HG03460 (cell line): Measurements from ENCODE around the gene MAGI2.

Source experiments
- ATAC-seq: cut with Tn5 transposase; IDR thresholded peaks from one replicate; pipeline ENCODE4 v1.9.1; 2021; ENCODE audit not compliant: unreplicated experiment

Gene MAGI2

GRCh38 chr7:78760620-78761355 is 692.7 kb downstream of the MAGI2 start:
- ATAC-seq, result no peak

DNA sequence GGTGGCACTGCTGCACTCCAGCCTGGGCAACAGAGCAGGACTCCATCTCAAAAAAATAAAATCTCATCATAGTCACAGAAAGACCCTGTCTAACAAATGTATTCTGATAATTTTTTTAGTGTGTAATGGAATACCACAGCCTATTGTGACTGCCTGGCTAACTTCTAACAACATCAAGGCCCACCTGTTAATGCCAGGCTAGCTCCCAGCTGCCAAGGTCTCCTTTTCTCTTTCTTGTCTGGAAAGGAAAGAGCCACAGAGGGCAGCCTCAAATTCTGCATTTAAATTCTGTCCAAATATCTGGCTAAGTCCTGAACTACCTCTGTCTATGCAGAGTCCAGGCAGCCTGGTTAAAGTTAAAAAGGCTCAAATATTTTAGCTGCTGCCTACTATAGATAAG is 700.9 kb downstream of the MAGI2 start:
- ATAC-seq, result no peak

- ATAC-seq, result no peak
These were observed 702.2 kb downstream of the MAGI2 start for GRCh38 chr7:78751253-78751652.

GRCh38 chr7:78749052-78749746 is 704.3 kb downstream of the MAGI2 start:
- ATAC-seq, result no peak

DNA sequence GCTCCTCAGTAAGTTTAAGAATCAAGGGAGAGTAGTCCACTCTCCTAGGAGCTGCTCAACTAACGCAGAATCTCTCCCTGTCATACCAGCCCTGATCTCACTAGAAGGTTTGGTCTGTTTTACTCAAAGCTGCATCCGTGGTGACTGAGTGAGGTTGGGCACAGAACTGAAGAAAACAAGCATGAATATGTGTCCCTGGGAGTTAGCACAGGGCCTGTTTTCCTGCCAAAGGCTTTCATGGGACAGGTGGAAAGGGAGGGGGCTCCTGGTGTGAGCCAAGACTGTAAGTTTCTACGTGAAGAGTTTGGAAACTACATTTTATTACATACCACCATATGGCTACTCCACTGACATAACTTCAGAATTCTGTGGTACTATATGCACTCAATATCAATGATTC is 705.9 kb downstream of the MAGI2 start:
- ATAC-seq, result no peak

GRCh38 chr7:78746301-78746700 is 707.2 kb downstream of the MAGI2 start:
- ATAC-seq, result no peak

DNA sequence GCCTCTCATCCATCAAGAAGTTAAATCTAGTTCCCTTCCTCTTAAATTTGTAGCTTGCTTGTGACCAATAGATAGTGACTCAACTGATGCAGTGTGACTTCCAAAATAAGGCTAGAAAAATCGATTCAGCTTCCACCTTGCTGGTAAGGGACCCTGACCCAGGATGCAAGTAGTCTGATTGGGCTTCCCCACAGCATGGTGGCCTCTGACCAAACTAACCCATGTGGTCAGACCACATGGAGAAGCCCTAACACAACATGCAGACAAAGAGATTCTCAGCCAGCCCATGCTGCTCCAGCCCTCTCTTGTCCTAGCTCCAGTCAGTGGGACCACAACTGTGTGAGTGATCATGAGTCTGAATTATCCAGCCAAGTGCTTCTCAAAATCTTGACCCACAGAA is 710.8 kb downstream of the MAGI2 start:
- ATAC-seq, result no peak

DNA sequence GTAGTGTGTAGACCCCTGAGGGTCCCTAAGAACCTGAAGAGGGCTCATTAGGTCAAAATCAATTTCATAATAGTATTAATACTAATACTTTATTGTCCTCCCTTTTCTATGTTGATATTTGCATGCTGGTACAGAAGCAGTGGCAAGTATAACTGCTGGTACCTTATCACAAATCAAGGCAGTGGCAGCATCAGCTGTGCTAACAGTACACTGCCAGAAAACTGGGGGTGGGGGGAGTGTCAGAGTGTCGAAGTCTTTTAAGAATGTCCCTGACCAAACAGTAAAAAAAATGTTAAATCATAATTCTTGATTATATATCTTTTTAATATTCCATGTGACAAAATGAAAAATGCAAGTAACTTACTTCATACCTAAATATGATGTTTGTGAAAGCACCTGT is 716.9 kb downstream of the MAGI2 start:
- ATAC-seq, result no peak

DNA sequence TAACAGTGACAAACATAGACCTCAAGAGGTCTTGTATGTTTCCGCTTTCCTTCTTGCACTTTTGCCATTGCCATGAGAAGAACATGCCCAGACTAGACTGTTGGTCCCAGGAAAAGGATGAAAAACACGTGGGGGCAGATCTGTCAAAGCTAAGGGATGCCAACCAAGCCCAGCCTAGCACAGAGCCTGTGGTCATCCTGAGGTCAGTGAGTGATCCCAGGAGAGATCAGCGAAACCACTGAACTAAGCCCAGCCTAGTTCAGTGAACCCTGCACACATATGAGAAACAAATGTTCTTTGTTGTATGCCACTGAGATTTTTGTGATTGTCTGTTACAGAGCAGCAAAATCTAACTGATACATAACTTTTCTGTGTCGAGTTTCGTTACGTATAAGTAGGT is 718.8 kb downstream of the MAGI2 start:
- no peak for ATAC-seq

GRCh38 chr7:78720066-78720465 is 733.4 kb downstream of the MAGI2 start:
- no peak for ATAC-seq

- ATAC-seq, result no peak
These were observed 735.3 kb downstream of the MAGI2 start for GRCh38 chr7:78718212-78718611.

GRCh38 chr7:78716876-78717275 is 736.6 kb downstream of the MAGI2 start:
- no peak for ATAC-seq

DNA sequence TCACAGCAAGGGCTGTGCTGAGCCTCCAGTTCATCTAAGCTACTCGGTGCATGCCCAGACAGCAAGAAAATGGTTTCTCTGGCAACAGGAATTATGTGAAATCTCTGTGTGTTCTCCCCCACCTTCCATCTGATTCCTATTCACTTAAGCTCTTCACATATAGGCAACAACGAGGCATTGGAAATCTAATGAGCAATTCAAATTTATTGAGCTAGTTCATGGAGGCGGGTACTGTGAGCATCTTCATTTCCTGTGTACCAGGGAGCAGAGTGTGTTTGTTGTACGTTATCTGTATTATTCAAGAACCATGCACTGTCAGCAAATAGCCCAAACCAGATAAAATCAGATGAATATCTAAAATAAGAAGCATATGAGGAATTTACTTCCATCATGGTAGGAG is 739.1 kb downstream of the MAGI2 start:
- no peak for ATAC-seq

- no peak for ATAC-seq
These were observed 741.4 kb downstream of the MAGI2 start for GRCh38 chr7:78712111-78712510.

DNA sequence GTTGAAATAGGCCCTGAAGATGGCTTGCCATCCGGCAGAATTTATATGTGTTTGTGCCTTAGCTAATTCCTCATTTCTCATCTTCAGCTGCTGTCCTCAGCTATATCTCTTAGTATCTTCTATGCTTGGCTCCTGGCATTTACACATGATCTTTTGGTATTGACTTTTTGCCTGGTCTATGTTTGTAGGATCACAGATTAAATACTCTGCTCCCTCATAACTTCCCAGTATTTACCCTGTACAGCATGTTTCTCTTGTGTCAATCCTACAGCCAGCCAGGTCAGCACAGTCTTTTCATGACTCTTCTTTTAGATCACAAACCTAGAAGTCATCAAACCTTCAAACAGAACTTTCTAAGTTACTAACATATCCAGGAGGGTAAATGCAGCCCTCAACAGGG is 743.8 kb downstream of the MAGI2 start:
- ATAC-seq, result no peak

- no peak for ATAC-seq
These were observed 749.0 kb downstream of the MAGI2 start for GRCh38 chr7:78704504-78704903.

- no peak for ATAC-seq
These were observed 750.1 kb downstream of the MAGI2 start for GRCh38 chr7:78703391-78703790.

GRCh38 chr7:78702770-78703169 is 750.7 kb downstream of the MAGI2 start:
- ATAC-seq, result no peak

GRCh38 chr7:78695826-78696225 is 757.6 kb downstream of the MAGI2 start:
- ATAC-seq, result no peak

DNA sequence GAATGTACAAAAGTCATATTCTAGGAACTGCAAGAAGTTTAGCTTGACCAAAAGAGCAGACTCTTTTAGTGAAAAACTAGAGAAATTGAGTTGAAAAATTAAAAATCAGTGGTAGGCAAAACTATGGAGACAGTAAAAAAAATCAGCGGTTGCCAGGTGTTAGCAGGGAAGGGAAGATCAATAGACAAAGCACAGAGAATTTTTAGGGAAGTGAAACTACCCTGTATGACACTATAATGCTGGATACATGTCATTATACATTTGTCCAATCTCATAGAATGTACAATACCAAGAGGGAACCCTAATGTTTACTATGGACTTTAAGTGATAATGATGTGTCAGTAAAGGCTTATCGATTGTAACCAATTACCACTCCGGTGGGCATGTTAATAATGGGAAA is 761.9 kb downstream of the MAGI2 start:
- ATAC-seq, result no peak

DNA sequence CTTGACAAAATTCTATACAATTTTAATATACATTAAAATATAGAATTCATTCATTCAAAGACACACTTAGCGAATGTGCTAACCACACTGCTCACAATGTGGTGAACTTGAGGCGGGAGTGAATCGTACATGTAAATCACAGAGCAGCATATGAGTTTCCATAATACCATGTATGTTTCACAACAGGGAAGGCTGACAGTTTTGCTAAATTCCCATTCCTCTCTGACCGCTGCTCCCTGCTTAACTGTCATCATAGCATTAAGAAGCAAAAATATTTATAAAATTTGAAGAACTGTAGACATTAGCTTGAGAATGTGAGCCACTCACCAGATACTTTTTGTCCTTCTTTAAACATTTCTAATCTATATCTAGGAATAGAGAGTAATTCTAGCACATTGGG is 763.3 kb downstream of the MAGI2 start:
- no peak for ATAC-seq

DNA sequence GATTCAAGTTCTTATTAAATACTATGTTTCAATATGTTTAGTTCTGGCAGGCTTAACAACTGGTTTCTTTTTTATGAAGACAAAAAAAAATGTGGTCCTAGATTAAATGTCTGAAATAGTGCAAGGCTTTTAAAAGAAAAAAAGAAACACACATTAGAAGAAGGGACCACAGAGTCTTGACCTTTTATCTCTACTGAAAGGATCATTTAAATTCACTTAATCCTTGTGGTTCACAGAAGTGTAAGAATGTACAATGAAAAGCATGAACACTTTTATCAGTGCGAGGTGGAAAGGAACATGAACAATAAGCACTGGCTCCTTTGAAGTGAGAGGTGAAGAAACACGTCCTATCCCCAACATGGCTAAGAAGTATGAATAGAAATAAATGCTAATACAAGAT is 765.1 kb downstream of the MAGI2 start:
- no peak for ATAC-seq

DNA sequence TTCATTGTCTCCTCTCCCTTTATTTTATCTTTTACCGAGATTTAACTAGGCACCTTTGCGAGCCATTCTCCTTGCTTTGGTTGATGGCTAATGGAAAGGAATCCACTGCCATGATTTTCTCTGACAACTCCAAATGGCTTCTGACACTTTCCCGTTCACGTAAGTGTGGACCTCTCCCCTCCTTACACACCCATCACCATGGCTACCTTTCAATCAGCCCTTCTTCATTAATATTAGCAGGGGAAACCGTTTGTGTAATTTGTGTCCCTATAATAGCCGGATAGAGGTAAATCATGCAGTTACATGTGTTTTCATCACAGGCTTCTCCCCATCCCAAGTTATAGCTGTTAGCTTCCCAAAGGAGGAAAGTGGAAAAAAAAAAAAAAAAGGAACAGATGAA is 767.3 kb downstream of the MAGI2 start:
- ATAC-seq, result no peak
